ENCODE data around the gene AGFG2. TPM values are rescaled to one million over a fixed set of nuclear protein-coding genes. Genes with fewer than 3 reads are reported as not detected.
"Not testable (repeated sequence)": the region's sequence is repeated elsewhere in the genome, so short reads cannot be mapped to it uniquely, and the experiment has no call there.

The AGFG2 gene
- polyA plus RNA-seq (ENCODE audit: insufficient read length): 10.4 TPM

GRCh38 chr7:100538654-100539435, at the start of gene AGFG2:
AGFG2 (plus strand) TSS chr7:100539203; CDS start chr7:100539347, 144 bp downstream.
- peak; percentile 94 for DNase-seq (ENCODE audit: low read depth)

- peak; percentile 86 for DNase-seq (ENCODE audit: low read depth)
These were observed 49.2 kb upstream of the AGFG2 start for GRCh38 chr7:100489824-100490223.

GRCh38 chr7:100490483-100491191, 48.4 kb upstream of the AGFG2 start:
- no peak for DNase-seq (ENCODE audit: low read depth)

GRCh38 chr7:100491192-100491578, 47.8 kb upstream of the AGFG2 start:
- no peak for DNase-seq (ENCODE audit: low read depth)

- DNase-seq (ENCODE audit: low read depth): no peak
These were observed 46.1 kb upstream of the AGFG2 start for GRCh38 chr7:100492738-100493475.

- DNase-seq (ENCODE audit: low read depth): no peak
These were observed 45.3 kb upstream of the AGFG2 start for GRCh38 chr7:100493476-100494264.

GRCh38 chr7:100496509-100496908, 42.5 kb upstream of the AGFG2 start:
- DNase-seq (ENCODE audit: low read depth): no peak

GRCh38 chr7:100500743-100501142, 38.3 kb upstream of the AGFG2 start:
- DNase-seq (ENCODE audit: low read depth): not testable (repeated sequence)

GRCh38 chr7:100504031-100504430, 35.0 kb upstream of the AGFG2 start:
- not testable (repeated sequence) for DNase-seq (ENCODE audit: low read depth)

GRCh38 chr7:100504887-100505611, 34.0 kb upstream of the AGFG2 start:
- no peak for DNase-seq (ENCODE audit: low read depth)

GRCh38 chr7:100506356-100506923, 32.6 kb upstream of the AGFG2 start:
- no peak for DNase-seq (ENCODE audit: low read depth)

GRCh38 chr7:100509231-100509630, 29.8 kb upstream of the AGFG2 start:
- DNase-seq (ENCODE audit: low read depth): no peak

GRCh38 chr7:100510437-100511239, 28.4 kb upstream of the AGFG2 start:
- DNase-seq (ENCODE audit: low read depth): no peak

- no peak for DNase-seq (ENCODE audit: low read depth)
These were observed 25.7 kb upstream of the AGFG2 start for GRCh38 chr7:100513212-100513810.

- DNase-seq (ENCODE audit: low read depth): peak; percentile 51
These were observed 23.9 kb upstream of the AGFG2 start for GRCh38 chr7:100515072-100515532.

GRCh38 chr7:100516135-100516812, 22.7 kb upstream of the AGFG2 start:
- no peak for DNase-seq (ENCODE audit: low read depth)

- DNase-seq (ENCODE audit: low read depth): no peak
These were observed 21.7 kb upstream of the AGFG2 start for GRCh38 chr7:100517305-100517704.

- no peak for DNase-seq (ENCODE audit: low read depth)
These were observed 19.4 kb upstream of the AGFG2 start for GRCh38 chr7:100519580-100519979.
